ENCODE measurements around the gene MATCAP1. TPM values are rescaled to one million over a fixed set of nuclear protein-coding genes. Genes with fewer than 3 reads are reported as not detected.
A peak's percentile ranks its signal among the peaks of the same experiment; 100 is the strongest.

The MATCAP1 gene
- total and polyA plus RNA-seq, 2 of the 13 experiments (the other 11 are each of a cell fraction or from before 2014, with no cell fraction given) = 11.2 to 24.5 TPM

DNA sequence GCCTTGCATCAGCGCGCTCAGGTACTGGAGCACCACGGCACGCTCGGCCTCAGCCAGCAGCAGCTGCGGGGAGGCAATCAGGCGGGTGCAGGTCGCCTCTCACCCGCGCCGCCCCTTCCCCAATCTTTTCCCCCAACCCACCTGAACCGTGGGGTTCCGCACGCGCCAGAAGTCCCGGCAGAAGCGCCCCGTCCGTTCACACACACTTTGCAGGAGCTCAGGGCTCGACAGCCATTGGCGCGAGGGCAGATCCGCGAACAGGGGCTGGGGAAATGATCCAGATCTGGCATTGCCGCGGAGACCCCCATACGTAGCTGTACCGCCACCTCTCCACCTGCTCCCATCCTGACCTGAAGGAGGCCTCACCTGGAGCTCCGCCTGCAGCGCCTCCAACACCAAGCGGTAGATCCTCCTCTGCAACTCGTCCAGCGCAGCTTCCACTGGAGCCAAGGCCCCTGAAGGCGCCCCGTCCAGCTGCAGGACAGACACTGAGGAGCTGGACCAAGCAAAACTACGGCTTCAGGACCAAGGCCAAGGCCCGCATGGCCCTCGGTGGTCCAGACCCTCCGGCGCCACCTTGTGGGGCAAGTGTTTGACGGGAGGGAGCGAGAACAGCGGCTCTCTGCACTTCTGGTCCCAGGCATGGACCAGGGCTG, 1.4 kb upstream of the MATCAP1 start (continued):
- peak; percentile 90 for TF ChIP-seq ZNF574 (CRISPR knock-in tag; IDR thresholded peaks at IDR 0.05)
- TF ChIP-seq, protein P1, sequence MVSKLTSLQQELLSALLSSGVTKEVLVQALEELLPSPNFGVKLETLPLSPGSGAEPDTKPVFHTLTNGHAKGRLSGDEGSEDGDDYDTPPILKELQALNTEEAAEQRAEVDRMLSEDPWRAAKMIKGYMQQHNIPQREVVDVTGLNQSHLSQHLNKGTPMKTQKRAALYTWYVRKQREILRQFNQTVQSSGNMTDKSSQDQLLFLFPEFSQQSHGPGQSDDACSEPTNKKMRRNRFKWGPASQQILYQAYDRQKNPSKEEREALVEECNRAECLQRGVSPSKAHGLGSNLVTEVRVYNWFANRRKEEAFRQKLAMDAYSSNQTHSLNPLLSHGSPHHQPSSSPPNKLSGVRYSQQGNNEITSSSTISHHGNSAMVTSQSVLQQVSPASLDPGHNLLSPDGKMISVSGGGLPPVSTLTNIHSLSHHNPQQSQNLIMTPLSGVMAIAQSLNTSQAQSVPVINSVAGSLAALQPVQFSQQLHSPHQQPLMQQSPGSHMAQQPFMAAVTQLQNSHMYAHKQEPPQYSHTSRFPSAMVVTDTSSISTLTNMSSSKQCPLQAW (CRISPR knock-in tag; IDR thresholded peaks at IDR 0.05) = peak; percentile 77
- no peak for TF ChIP-seq AGO2 (optimal IDR thresholded peaks at IDR 0.05; ENCODE audit: low read depth, low read length)
- 0 out of 2 replicates have a peak, but pooled peaks have one; percentile 16 for TF ChIP-seq PLSCR1 (CRISPR knock-in tag; IDR thresholded peaks at IDR 0.05; ENCODE audit: borderline replicate concordance)
- TF ChIP-seq ATF7-NPFF (CRISPR knock-in tag; IDR thresholded peaks at IDR 0.05; ENCODE audit: low read depth) = peak; percentile 92
- TF ChIP-seq ZNF276 (CRISPR knock-in tag; IDR thresholded peaks at IDR 0.05; ENCODE audit: low read depth) = peak; percentile 23; the same call in 1 of the 2 replicates
- TF ChIP-seq, protein P2, sequence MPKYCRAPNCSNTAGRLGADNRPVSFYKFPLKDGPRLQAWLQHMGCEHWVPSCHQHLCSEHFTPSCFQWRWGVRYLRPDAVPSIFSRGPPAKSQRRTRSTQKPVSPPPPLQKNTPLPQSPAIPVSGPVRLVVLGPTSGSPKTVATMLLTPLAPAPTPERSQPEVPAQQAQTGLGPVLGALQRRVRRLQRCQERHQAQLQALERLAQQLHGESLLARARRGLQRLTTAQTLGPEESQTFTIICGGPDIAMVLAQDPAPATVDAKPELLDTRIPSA (CRISPR knock-in tag; IDR thresholded peaks at IDR 0.05; ENCODE audit: borderline replicate concordance) = no peak
- TF ChIP-seq SMYD3 (CRISPR knock-in tag; IDR thresholded peaks at IDR 0.05) = no peak
- TF ChIP-seq MYNN (CRISPR knock-in tag; IDR thresholded peaks at IDR 0.05; ENCODE audit: low read depth) = peak; percentile 96
- peak; percentile 86; the same call in 1 of the 2 replicates for TF ChIP-seq ZNF780A (CRISPR knock-in tag; IDR thresholded peaks at IDR 0.05)
- TF ChIP-seq BRCA1 (CRISPR knock-in tag; IDR thresholded peaks at IDR 0.05) = no peak
- peak; percentile 53; the same call in 1 of the 2 replicates for TF ChIP-seq ZNF879 (CRISPR knock-in tag; IDR thresholded peaks at IDR 0.05)
- TF ChIP-seq SKI (IDR thresholded peaks at IDR 0.05; ENCODE audit: partially characterized antibody) = peak; percentile 48
- TF ChIP-seq KLF13 (CRISPR knock-in tag; IDR thresholded peaks at IDR 0.05) = peak; percentile 87
- TF ChIP-seq ZNF557 (CRISPR knock-in tag; IDR thresholded peaks at IDR 0.05) = peak; percentile 71; the same call in 1 of the 2 replicates
- TF ChIP-seq PTBP1 (IDR thresholded peaks at IDR 0.05; ENCODE audit: low read depth, low read length, poor library complexity, severe bottlenecking) = peak; percentile 71
- TF ChIP-seq ZBTB8A (CRISPR knock-in tag; IDR thresholded peaks at IDR 0.05; ENCODE audit: borderline replicate concordance, low read depth) = no peak
- TF ChIP-seq CCAR2 (optimal IDR thresholded peaks at IDR 0.05; ENCODE audit: low read depth, low read length) = no peak

All from HepG2 (cell line).